Right lobe of liver (tissue), 6 donors: Measurements from ENCODE around the gene ARHGAP36. TPM values are rescaled to one million over a fixed set of nuclear protein-coding genes. Genes with fewer than 3 reads are reported as not detected.

Experiments used
- ATAC-seq, 4 donors: fragments of 200-7000 bp; cut with Tn5 transposase; one replicate each; pipeline ENCODE4 v1.9.1; 2020; ENCODE audit warnings: mild to moderate bottlenecking in 4 of 4, moderate library complexity in 4 of 4
- DNase-seq, 3 donors: peaks; one replicate each; pipeline ENCODE4 v3.0.0-alpha.2; 2020
- H3K27ac ChIP-seq, 3 donors: fragments of 200-600 bp; one replicate each; pipeline ENCODE4 v1.8.0; 2022
- H3K27me3 ChIP-seq, 2 donors: fragments of 200-600 bp; one replicate each; pipeline ENCODE4 v1.8.0; 2022
- H3K36me3 ChIP-seq, 4 donors: fragments of 200-600 bp; sonication (generic) in 1 of 4; one replicate each; pipeline versions ENCODE4 v1.5.1 to v1.8.0; 2017 to 2022; ENCODE audit warnings: control low read depth in 1 of 4
- H3K4me1 ChIP-seq, 4 donors: fragments of 200-600 bp; sonication (generic) in 1 of 4; one replicate each; pipeline versions ENCODE4 v1.5.1 to v1.8.0; 2017 to 2022; ENCODE audit warnings: control low read depth in 1 of 4
- H3K4me3 ChIP-seq, 3 donors: fragments of 200-600 bp; one replicate each; pipeline ENCODE4 v1.8.0; 2022
- H3K9me3 ChIP-seq, 4 donors: fragments of 200-600 bp; sonication (generic) in 1 of 4; one replicate each; pipeline versions ENCODE4 v1.5.1 to v1.8.0; 2017 to 2022; ENCODE audit warnings: control low read depth in 1 of 4
- POLR2A ChIP-seq: fragments of 450-650 bp; IDR thresholded peaks from one replicate; pipeline ENCODE4 v1.6.1; 2017; ENCODE audit warnings: antibody characterized with exemption, mild to moderate bottlenecking
- WGBS: methylation state at CpG from one replicate; pipeline ENCODE4 v1.1.6; 2018; ENCODE audit warnings: low coverage, low lambda C conversion rate; ENCODE audit not compliant: insufficient coverage; ENCODE audit errors: missing lambda C conversion rate; 5-methylcytosine and 5-hydroxymethylcytosine counted together
- intact Hi-C, 2 donors: fragments of 100-400 bp; cut with DNase I; formaldehyde crosslinking; loops; one replicate each; pipeline versions ENCODE4 v1.11.2 to v1.14.1; 2022
- total RNA-seq, 6 experiments: library from RNA; depleted of rRNA in 2 of 6; stranded (reverse); fragments of >200 nt in 2 of 6; fragmentation: NEBNext Ultra II Directional in 3 of 6; extraction: Animal tissue kit (Norgen Biotek cat#: 25700) in 3 of 6; gene quantifications; one replicate each; pipeline versions ENCODE4 v1.1.0 to v1.2.4, GENCODE V29; 2016 to 2023
- TF ChIP-seq, protein P1 (sequence below), 4 donors: fragments of 200-600 bp in 3 of 4; fragments of 450-650 bp in 1 of 4; IDR thresholded peaks; one replicate each; pipeline versions ENCODE4 v1.5.1 to v1.8.0; 2016 to 2022; ENCODE audit warnings: antibody characterized with exemption in 4 of 4, mild to moderate bottlenecking in 2 of 4
- donor health status: DM: no; HTN: yes; CAD: no.
- donor health status: DM: no; HTN: no; CAD: no.
- donor health status: DM: no; HTN: no; CAD: no.
- donor health status: DM: no; HTN: yes; CAD: no.
- donor health status: DM: no; HTN: yes; CAD: no.

Gene ARHGAP36
- total RNA-seq, 6 experiments from 2014 or later, result not detected

DNA sequence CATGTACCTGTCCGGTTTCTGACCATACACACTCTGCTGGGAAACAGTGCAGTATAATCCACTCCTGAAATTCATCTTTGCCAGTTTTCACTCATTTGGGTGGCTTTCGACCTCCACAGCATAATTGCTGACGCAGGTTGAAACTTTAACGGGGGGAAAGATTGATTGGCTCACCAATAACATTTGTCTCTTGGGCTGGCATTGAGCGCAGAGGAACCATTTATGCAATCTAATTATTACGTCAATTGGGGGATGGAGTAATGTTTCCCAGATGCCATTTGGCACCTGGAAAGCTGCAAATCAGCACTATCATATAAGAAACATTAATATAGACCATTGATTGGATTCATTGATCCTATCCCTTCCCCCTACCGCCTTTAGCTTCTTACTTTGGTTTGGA, 24.1 kb upstream of the ARHGAP36 start:
- Histone ChIP-seq H3K36me3 (no peaks in the 10 kb centered on the region), H3K27ac (no peak overlapping the region), H3K9me3 (no peaks in the 10 kb centered on the region), H3K27me3 (peaks cover 0 to 4% of the 10 kb centered on the region in 2 donors), H3K4me3 (no peak overlapping the region), H3K4me1 (no peaks in the 10 kb centered on the region)
- no peak for TF ChIP-seq POLR2A
- TF ChIP-seq, protein P1, sequence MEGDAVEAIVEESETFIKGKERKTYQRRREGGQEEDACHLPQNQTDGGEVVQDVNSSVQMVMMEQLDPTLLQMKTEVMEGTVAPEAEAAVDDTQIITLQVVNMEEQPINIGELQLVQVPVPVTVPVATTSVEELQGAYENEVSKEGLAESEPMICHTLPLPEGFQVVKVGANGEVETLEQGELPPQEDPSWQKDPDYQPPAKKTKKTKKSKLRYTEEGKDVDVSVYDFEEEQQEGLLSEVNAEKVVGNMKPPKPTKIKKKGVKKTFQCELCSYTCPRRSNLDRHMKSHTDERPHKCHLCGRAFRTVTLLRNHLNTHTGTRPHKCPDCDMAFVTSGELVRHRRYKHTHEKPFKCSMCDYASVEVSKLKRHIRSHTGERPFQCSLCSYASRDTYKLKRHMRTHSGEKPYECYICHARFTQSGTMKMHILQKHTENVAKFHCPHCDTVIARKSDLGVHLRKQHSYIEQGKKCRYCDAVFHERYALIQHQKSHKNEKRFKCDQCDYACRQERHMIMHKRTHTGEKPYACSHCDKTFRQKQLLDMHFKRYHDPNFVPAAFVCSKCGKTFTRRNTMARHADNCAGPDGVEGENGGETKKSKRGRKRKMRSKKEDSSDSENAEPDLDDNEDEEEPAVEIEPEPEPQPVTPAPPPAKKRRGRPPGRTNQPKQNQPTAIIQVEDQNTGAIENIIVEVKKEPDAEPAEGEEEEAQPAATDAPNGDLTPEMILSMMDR (IDR thresholded peaks at IDR 0.05), result no peak
- intact Hi-C loops, result no loop called here
- WGBS, result 58% methylated on average over 3 of the region's 7 CpGs
- DNase-seq (no peak), ATAC-seq (no peak)

DNA sequence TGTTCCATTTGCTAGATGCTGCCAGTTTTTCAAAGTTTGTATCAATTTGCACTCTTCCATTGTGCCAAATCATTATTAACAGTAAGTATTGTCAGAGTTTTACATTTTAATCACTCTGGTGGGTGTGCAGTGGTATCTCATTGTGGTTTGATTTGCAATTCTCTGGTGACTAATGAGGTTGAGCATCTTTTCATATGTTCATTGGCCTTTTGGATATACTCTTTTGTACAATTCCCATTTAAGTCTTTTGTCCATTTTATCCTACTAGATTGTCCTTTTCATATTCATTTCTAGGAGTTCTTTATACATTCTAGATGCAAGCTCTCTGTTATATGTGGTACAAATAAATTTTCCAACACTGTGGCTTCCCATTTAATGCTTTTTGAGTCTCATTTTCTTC, 17.4 kb upstream of the ARHGAP36 start:
- TF ChIP-seq, protein P1 (IDR thresholded peaks at IDR 0.05), result no peak
- TF ChIP-seq POLR2A, result no peak
- Histone ChIP-seq H3K36me3 (no peaks in the 10 kb centered on the region), H3K27me3 (peaks cover 0 to 4% of the 10 kb centered on the region in 2 donors), H3K4me1 (no peaks in the 10 kb centered on the region), H3K4me3 (no peak overlapping the region), H3K9me3 (no peaks in the 10 kb centered on the region), H3K27ac (no peak overlapping the region)
- intact Hi-C loops, result no loop called here
- DNase-seq, result no peak
- no peak for ATAC-seq

DNA sequence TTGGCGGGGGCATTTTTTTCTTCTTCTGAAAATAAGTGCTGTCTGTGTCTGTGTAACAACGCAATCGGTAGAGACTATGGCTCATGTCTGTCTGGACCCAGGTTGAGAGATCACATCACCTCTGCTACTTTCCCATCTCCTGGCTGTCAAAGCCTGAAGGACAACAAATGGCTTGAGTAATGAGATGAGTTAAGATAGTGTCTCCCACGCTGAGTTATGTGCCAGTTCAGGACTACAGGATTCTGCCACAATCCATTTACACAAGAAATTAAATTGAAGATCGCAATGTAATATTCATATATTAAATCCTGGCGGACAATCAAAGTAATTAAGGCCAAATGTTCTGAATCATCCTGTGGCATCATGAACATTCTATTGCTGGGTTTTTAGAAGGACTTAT, 16.5 kb upstream of the ARHGAP36 start:
- 51% methylated on average over 6 of the region's 6 CpGs for WGBS

DNA sequence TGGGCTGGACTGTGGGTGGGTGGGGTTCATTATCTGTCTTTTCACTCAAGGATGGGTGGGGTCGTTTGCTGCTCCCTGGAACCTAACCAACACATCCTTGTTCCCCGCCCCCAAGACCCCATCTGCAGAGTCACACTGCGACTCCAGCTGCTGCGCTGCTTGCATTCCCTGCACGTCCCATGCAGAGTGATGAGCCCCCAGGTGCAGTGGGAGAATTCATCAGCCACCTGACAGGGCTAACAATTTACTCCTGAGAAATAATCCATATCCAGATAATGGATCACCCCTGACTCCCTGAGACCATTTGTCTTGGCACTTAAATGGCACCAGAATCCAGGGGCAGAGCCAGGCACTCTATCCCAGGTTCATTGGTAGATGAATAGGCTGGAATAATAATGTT, 12.4 kb upstream of the ARHGAP36 start:
- Histone ChIP-seq H3K4me3 (no peak overlapping the region), H3K27ac (no peak overlapping the region), H3K9me3 (no peaks in the 10 kb centered on the region), H3K36me3 (no peaks in the 10 kb centered on the region), H3K27me3 (no peaks in the 10 kb centered on the region), H3K4me1 (no peaks in the 10 kb centered on the region)
- TF ChIP-seq, protein P1 (IDR thresholded peaks at IDR 0.05), result no peak
- TF ChIP-seq POLR2A, result no peak
- ATAC-seq, result no peak
- DNase-seq, result no peak
- intact Hi-C loops, result no loop called here
- WGBS, result 34% methylated on average over 3 of the region's 5 CpGs

More for the DNA sequence above, 16.5 kb upstream of the ARHGAP36 start:
- intact Hi-C loops, result no loop called here
- Histone ChIP-seq H3K9me3 (no peaks in the 10 kb centered on the region), H3K27me3 (peaks cover 0 to 4% of the 10 kb centered on the region in 2 donors), H3K4me3 (no peak overlapping the region), H3K4me1 (no peaks in the 10 kb centered on the region), H3K27ac (no peak overlapping the region), H3K36me3 (no peaks in the 10 kb centered on the region)
- DNase-seq (no peak), ATAC-seq (no peak)
- TF ChIP-seq, protein P1 (IDR thresholded peaks at IDR 0.05), result no peak
- TF ChIP-seq POLR2A, result no peak

DNA sequence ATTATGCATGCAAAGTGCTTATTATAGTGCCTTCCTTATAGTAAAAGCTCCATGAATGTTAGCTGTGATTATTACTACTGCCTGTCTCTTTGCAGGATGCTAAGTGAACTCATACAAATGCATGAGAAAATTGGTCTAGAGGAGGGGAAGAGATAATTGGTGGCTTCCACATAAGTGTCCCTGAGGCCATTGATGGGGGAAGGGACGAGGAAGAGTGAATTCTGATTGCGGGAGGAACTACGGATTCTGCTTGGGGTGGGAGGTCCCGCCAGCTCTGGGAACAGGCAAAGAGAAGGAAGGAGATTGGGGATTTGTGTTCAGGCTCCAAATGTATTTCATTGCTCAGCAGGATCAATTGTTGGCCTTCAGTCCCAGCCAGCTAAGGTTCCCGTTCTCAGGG, 11.6 kb upstream of the ARHGAP36 start:
- TF ChIP-seq, protein P1 (IDR thresholded peaks at IDR 0.05), result no peak
- TF ChIP-seq POLR2A, result no peak
- Histone ChIP-seq H3K36me3 (no peaks in the 10 kb centered on the region), H3K4me1 (no peaks in the 10 kb centered on the region), H3K9me3 (no peaks in the 10 kb centered on the region), H3K4me3 (no peak overlapping the region), H3K27ac (no peak overlapping the region), H3K27me3 (peaks cover 0 to 6% of the 10 kb centered on the region in 2 donors)
- intact Hi-C loops, result no loop called here
- ATAC-seq (no peak), DNase-seq (no peak)
- 37% methylated on average over 5 of the region's 5 CpGs for WGBS
